ENCODE data around the gene RPS5. TPM values are rescaled to one million over a fixed set of nuclear protein-coding genes. Genes with fewer than 3 reads are reported as not detected.

The RPS5 gene
- total RNA-seq, 1 experiment from 2014 or later, result 1,982 TPM

GRCh38 chr19:58400916-58401839 lies 14.1 kb downstream of the RPS5 start:
- peak overlapping the region; percentile 97 for H3K4me2 ChIP-seq (ENCODE audit: low read length)
- H3K9me2 ChIP-seq (ENCODE audit: insufficient read depth), result no peaks in the 10 kb centered on the region
- H3K4me3 ChIP-seq (replicated peaks in 1 of 2; ENCODE audit: low read depth in 1 of 2, low read length in 2 of 2), result peak overlapping the region; percentile 68 to 83
- TF ChIP-seq SP1 (IDR thresholded peaks at IDR 0.05; ENCODE audit: low read depth) (peak; percentile 95), SRF (IDR thresholded peaks at IDR 0.05; ENCODE audit: low read depth) (peak; percentile 39; the same call in 1 of the 2 replicates), POLR2A (IDR thresholded peaks at IDR 0.05; ENCODE audit: borderline replicate concordance, extremely low read depth, insufficient read depth, insufficient read length) (peak; percentile 94), ZFX (IDR thresholded peaks at IDR 0.05) (no peak), YY1 (IDR thresholded peaks at IDR 0.05; ENCODE audit: extremely low read depth, insufficient replicate concordance, low read depth, low read length) (peak; percentile 48), SIN3A (IDR thresholded peaks at IDR 0.05; ENCODE audit: low read depth) (peak; percentile 37; the same call in 1 of the 2 replicates), POLR2AphosphoS5 (IDR thresholded peaks at IDR 0.05; ENCODE audit: low read depth, low read length) (peak; percentile 90), CBX3 (IDR thresholded peaks at IDR 0.05; ENCODE audit: low read depth) (no peak), EGR1 (IDR thresholded peaks at IDR 0.05; ENCODE audit: low read depth) (no peak)
- TF ChIP-seq, protein P1, sequence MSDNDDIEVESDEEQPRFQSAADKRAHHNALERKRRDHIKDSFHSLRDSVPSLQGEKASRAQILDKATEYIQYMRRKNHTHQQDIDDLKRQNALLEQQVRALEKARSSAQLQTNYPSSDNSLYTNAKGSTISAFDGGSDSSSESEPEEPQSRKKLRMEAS (IDR thresholded peaks at IDR 0.05), result peak; percentile 67
- TF ChIP-seq, protein P2, sequence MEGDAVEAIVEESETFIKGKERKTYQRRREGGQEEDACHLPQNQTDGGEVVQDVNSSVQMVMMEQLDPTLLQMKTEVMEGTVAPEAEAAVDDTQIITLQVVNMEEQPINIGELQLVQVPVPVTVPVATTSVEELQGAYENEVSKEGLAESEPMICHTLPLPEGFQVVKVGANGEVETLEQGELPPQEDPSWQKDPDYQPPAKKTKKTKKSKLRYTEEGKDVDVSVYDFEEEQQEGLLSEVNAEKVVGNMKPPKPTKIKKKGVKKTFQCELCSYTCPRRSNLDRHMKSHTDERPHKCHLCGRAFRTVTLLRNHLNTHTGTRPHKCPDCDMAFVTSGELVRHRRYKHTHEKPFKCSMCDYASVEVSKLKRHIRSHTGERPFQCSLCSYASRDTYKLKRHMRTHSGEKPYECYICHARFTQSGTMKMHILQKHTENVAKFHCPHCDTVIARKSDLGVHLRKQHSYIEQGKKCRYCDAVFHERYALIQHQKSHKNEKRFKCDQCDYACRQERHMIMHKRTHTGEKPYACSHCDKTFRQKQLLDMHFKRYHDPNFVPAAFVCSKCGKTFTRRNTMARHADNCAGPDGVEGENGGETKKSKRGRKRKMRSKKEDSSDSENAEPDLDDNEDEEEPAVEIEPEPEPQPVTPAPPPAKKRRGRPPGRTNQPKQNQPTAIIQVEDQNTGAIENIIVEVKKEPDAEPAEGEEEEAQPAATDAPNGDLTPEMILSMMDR (IDR thresholded peaks at IDR 0.05 in 2 of 3, conservative IDR thresholded peaks at IDR 0.05 in 1 of 3; ENCODE audit: borderline replicate concordance in 1 of 3, insufficient read depth in 1 of 3, low read depth in 2 of 3, low read length in 2 of 3), result no peak
- TF ChIP-seq, protein P3, sequence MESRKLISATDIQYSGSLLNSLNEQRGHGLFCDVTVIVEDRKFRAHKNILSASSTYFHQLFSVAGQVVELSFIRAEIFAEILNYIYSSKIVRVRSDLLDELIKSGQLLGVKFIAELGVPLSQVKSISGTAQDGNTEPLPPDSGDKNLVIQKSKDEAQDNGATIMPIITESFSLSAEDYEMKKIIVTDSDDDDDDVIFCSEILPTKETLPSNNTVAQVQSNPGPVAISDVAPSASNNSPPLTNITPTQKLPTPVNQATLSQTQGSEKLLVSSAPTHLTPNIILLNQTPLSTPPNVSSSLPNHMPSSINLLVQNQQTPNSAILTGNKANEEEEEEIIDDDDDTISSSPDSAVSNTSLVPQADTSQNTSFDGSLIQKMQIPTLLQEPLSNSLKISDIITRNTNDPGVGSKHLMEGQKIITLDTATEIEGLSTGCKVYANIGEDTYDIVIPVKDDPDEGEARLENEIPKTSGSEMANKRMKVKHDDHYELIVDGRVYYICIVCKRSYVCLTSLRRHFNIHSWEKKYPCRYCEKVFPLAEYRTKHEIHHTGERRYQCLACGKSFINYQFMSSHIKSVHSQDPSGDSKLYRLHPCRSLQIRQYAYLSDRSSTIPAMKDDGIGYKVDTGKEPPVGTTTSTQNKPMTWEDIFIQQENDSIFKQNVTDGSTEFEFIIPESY (IDR thresholded peaks at IDR 0.05; ENCODE audit: extremely low read depth, insufficient replicate concordance, low read length), result no peak
- POLR2A ChIA-PET, result no interaction called here
- H3K79me2 ChIP-seq (ENCODE audit: insufficient read depth, low read length), result peaks cover 15% of the 10 kb centered on the region
- CTCF ChIA-PET, result no interaction called here
- DNase-seq (ENCODE audit: low read depth, low spot score) (peak; percentile 99), ATAC-seq (peak; percentile 96)
- no peaks in the 10 kb centered on the region for H3K36me3 ChIP-seq (ENCODE audit: control insufficient read depth in 1 of 2, insufficient read depth in 2 of 2, low read length in 2 of 2)
- peaks cover 12 to 21% of the 10 kb centered on the region in 2 experiments for H3K4me1 ChIP-seq (ENCODE audit: control insufficient read depth in 1 of 2, insufficient read depth in 2 of 2, low read length in 2 of 2)
- no peaks in the 10 kb centered on the region for H3K27me3 ChIP-seq (ENCODE audit: insufficient read depth, low read length)
- H2AFZ ChIP-seq (ENCODE audit: low read depth, low read length, poor library complexity, severe bottlenecking), result no peak overlapping the region
- intact Hi-C loops (cut with micrococcal nuclease), result no loop called here
- BruUV-seq (replicated peaks), result no TSS peak
- H3K9ac ChIP-seq (ENCODE audit: low read length), result peak overlapping the region; percentile 86
- no peaks in the 10 kb centered on the region for H3K9me3 ChIP-seq (ENCODE audit: control insufficient read depth in 1 of 2, insufficient read depth in 1 of 2, low read depth in 1 of 2, low read length in 2 of 2)
- H4K20me1 ChIP-seq (ENCODE audit: insufficient read depth), result no peaks in the 10 kb centered on the region
- RAD21 ChIA-PET (ENCODE audit: low non-redundant PET in 1 of 2, low total read pairs in 2 of 2, uncharacterized antibody in 2 of 2, unreplicated experiment in 2 of 2), result no interaction called here
- peak overlapping the region; percentile 80 for H3K27ac ChIP-seq (ENCODE audit: low read depth, low read length)
